ENCODE results near the gene LATS2. TPM values are rescaled to one million over a fixed set of nuclear protein-coding genes. Genes with fewer than 3 reads are reported as not detected.

LATS2 gene
- total RNA-seq, 1 donor from 2014 or later: 44.1 TPM

DNA sequence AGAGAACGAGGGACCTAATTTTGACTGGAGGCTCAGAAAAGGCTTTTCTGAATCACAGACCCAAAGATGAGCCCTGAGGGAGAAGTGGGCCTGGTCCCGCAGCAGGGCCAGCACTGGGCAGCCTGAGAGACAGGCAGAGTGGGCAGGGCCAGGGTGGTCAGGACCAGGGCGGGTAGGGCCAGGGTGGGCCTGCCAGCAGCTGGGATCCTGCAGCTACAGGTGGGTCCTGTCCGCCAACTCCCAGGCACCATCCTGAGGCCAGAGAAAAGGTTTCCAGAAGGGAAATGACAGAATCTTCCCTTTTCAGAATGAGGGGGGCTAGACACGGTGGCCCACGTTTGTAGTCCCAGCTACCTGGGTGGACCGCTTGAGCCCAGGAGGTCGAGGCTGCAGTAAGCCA is 23.7 kb downstream of the LATS2 start:
- Histone ChIP-seq H3K36me3 (peaks cover 15% of the 10 kb centered on the region), H3K27me3 (no peaks in the 10 kb centered on the region), H3K4me3 (no peak overlapping the region), H3K9me3 (no peaks in the 10 kb centered on the region), H3K4me1 (peaks cover 77% of the 10 kb centered on the region), H3K27ac (no peak overlapping the region)
- intact Hi-C loops (cut with DNase I): no loop called here
- ATAC-seq (no peak), DNase-seq (no peak)
- TF ChIP-seq, protein P1, sequence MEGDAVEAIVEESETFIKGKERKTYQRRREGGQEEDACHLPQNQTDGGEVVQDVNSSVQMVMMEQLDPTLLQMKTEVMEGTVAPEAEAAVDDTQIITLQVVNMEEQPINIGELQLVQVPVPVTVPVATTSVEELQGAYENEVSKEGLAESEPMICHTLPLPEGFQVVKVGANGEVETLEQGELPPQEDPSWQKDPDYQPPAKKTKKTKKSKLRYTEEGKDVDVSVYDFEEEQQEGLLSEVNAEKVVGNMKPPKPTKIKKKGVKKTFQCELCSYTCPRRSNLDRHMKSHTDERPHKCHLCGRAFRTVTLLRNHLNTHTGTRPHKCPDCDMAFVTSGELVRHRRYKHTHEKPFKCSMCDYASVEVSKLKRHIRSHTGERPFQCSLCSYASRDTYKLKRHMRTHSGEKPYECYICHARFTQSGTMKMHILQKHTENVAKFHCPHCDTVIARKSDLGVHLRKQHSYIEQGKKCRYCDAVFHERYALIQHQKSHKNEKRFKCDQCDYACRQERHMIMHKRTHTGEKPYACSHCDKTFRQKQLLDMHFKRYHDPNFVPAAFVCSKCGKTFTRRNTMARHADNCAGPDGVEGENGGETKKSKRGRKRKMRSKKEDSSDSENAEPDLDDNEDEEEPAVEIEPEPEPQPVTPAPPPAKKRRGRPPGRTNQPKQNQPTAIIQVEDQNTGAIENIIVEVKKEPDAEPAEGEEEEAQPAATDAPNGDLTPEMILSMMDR (IDR thresholded peaks at IDR 0.05): no peak

DNA sequence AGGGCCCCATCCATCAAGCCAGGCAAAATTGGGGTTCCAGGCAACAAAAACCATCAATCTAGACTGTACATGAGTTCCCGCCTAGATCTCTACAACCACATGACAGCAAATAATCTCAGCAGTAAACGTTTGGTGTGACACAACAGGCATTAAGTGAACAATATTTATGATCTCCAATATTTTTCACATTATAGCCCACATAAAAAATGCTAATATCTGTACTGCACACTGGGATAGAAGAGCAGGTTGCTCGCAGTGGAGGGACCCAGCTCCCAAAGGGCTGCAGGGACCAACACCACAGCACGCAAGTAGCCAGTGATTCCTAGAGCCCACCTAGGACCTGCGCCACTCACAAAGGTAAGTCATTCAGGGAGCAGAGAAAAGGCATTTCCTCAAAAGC is 25.9 kb downstream of the LATS2 start:
- Histone ChIP-seq H3K36me3 (no peaks in the 10 kb centered on the region), H3K9me3 (no peaks in the 10 kb centered on the region), H3K27ac (no peak overlapping the region), H3K27me3 (no peaks in the 10 kb centered on the region), H3K4me3 (no peak overlapping the region), H3K4me1 (peaks cover 75% of the 10 kb centered on the region)
- no peak for ATAC-seq
- no peak for DNase-seq
- intact Hi-C loops (cut with DNase I): no loop called here
- TF ChIP-seq, protein P1 (IDR thresholded peaks at IDR 0.05): no peak

DNA sequence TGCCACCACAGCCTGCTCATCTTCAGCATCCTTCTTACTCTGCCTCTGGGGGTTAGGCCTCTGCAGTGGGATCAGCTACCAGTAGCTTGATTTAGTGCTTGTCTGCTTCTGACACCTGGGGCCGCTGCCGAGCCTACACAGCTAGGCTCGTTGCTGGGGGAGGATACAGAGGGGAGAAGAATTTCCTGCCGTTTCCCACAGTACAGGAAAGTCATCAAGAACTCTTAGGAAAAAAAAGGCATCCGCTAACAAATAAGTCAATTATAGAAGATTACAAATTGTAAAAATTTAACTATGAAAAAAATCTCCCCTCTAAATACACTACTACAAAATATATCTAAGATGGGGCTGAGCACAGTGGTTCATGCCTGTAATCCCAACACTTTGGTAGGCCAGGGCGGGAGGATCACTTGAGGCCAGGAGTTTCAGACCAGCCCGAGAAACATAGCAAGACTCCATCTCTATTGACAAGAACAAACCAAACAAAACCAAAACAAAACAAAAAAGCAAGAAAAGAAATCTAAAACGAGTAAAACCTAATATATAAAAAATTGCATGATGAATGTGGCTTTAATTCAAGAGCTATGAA is 26.7 kb downstream of the LATS2 start:
- TF ChIP-seq, protein P1 (IDR thresholded peaks at IDR 0.05): peak; percentile 33
- H3K27me3 ChIP-seq: no peaks in the 10 kb centered on the region
- H3K27ac ChIP-seq: peak overlapping the region; percentile 79
- no peaks in the 10 kb centered on the region for H3K36me3 ChIP-seq
- intact Hi-C loops (cut with DNase I): no loop called here
- no peaks in the 10 kb centered on the region for H3K9me3 ChIP-seq
- DNase-seq (no peak), ATAC-seq (peak; percentile 7)
- H3K4me3 ChIP-seq: no peak overlapping the region
- H3K4me1 ChIP-seq: peaks cover 70% of the 10 kb centered on the region

DNA sequence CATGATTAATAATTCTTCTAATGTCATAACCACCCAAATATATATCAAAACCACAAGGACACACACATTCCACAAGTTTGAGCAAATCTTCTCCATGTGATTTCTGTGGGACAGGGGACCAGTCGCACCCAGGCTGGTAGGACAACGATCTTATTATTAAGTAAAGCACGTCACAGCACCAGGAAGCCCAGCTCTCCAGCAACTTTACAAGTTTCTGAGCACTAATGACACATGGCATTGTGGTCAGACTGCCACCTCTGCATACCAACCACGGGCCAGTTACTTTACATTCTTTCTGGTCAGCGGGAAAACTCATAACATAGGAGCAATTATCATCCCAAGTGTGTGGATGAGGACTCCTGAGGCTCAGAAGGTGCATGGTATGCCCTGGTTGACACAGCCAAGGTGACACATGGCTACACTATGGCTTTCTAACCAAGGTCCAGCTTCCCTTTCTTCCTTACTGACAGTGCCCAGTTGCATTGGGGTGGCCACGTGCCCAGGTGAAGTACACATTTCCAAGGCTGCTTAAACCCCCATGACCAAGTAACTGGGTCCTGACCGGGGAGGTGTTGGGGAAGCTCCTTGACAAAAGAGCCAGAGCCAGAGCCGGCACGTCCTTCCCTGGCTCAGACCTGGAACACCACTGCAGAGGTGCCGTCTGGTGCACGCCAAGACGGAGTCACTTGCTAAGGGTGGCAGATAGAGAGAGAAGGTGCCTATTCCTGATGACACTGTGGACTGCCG is 27.4 kb downstream of the LATS2 start:
- TF ChIP-seq, protein P1 (IDR thresholded peaks at IDR 0.05): no peak
- H3K27me3 ChIP-seq: no peaks in the 10 kb centered on the region
- H3K9me3 ChIP-seq: no peaks in the 10 kb centered on the region
- H3K27ac ChIP-seq: peak overlapping the region; percentile 79
- ATAC-seq (peak; percentile 82), DNase-seq (no peak)
- H3K36me3 ChIP-seq: no peaks in the 10 kb centered on the region
- H3K4me3 ChIP-seq: no peak overlapping the region
- H3K4me1 ChIP-seq: peaks cover 63% of the 10 kb centered on the region
- intact Hi-C loops (cut with DNase I): no loop called here

DNA sequence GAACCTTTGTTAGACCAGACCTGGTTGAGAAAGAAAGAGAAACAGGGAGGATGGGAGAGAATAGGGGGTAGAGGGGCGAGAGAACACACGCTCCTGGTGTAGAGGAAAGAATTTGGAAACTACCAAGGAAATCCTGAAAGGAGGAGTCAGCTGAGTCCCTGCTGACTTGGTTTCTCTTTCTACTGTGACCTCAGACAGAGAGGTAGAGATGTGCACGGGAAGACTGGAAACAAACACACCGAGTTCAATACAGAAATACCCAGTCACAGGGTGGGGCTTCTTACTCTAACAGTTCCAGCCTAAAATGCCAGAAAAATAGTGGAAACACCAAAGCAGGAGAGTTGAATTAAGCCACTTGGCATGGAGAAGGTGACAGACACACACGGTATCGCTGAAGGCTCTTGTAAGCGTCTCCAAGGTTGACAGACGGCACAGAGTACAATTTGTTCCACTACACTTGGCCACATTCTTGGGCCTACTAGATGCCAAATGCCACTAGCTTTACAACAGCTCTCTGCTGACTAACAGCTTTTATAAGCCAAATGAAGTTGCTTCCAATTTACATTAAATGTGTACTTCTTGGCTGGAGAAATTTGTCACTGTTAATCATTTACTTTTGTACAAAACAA is 28.1 kb downstream of the LATS2 start:
- ATAC-seq (peak; percentile 91), DNase-seq (no peak)
- no peaks in the 10 kb centered on the region for H3K27me3 ChIP-seq
- H3K27ac ChIP-seq: peak overlapping the region; percentile 79
- intact Hi-C loops (cut with DNase I): no loop called here
- TF ChIP-seq, protein P1 (IDR thresholded peaks at IDR 0.05): no peak
- H3K4me1 ChIP-seq: peaks cover 56% of the 10 kb centered on the region
- H3K4me3 ChIP-seq: no peak overlapping the region
- H3K36me3 ChIP-seq: no peaks in the 10 kb centered on the region
- H3K9me3 ChIP-seq: no peaks in the 10 kb centered on the region
